ENCODE measurements around the gene BPIFA2. TPM values are rescaled to one million over a fixed set of nuclear protein-coding genes. Genes with fewer than 3 reads are reported as not detected.
"Not testable (repeated sequence)": the region's sequence is repeated elsewhere in the genome, so short reads cannot be mapped to it uniquely, and the experiment has no call there.

Gene BPIFA2, protein sequence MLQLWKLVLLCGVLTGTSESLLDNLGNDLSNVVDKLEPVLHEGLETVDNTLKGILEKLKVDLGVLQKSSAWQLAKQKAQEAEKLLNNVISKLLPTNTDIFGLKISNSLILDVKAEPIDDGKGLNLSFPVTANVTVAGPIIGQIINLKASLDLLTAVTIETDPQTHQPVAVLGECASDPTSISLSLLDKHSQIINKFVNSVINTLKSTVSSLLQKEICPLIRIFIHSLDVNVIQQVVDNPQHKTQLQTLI
- total RNA-seq = not detected

DNA sequence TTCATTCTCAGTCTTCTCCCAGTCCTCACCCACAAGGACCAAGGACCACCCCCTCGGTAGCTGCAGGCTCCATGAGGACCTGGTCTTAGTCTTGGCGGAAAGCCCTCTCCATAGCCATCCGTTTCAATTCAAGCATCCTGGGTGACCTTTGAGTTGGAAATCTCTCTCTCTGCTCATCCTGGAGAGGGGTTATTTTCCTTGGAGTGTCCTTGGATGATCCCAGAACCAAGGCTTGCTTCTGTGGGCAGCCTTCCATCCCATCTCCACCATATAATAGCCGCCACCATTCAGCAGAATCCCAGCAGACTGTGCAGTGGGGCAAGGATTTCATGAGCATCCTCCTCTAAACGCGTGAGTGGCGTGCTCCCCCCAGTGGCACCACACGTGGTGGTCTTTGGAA lies at the start of gene BPIFA2:
TSS of gene BPIFA2 (plus strand) at position 301 of the 400 bp plus-strand sequence. CDS start 987 bp downstream, outside the sequence.
- no peak for DNase-seq

DNA sequence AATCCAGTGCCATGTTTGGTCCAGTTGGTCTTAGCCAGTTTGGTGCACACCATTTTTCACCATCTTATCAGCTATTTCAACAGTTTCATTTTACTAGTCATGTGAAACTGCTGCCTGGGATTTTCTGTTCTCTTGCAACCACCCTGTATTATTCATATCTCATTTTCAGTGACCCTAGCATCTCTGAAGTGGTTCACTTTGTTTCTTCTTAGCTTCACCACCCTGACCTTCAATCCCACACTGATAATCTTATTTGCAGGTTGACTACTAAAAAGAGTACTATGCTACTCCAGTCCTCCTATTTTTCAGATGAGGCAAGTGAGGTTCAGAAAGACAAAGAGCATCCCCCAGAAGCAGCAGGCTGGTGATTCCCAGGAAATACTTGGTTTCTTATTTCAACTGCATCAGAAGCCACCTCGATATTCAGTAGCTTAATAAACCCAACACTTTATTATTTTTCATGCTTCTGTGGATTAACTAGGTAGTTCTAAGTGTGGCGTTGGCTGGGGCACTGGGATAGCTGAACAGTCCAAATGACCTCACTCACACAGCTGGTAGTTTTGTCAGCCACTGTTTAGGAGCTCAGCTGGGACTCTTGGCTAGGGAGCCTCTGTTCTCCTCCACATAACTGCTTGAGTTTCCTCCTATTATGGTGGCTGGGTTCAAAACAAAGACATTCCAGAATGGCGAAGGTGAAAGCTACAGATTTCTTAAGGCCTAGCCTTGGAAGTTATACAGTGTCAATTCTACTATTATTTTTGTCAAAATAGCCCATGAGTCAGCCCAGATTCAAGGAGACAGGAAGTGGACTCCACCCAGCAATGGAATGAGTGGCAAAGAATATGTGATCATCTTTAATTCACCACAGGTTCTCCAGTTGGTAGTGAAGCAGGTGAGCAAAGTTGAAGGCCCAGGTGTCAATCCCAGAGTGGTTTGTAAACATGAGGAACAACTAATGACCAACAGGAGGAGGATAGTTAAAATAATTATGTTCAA lies 47.9 kb upstream of the BPIFA2 start:
- DNase-seq = no peak

DNA sequence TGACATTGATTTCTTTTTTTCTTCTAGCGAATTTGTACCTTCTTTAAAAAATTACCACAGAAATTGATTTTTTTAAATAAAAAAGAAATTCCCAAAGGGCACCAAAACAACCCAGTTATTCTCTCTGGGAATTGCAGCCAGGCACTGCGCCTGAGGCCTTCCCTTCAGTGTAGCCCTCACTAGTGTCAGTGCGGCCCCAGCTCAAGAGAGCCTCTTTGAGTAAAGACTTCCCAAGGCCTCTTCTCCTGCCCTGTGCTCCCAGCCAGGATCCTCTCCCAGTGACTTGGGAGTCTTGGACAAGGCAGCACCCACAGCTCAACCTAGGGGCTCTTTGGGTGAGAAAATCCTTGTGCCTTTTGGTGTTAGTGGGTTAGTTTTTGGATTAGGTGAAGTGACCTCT lies 47.0 kb upstream of the BPIFA2 start:
- DNase-seq = no peak

DNA sequence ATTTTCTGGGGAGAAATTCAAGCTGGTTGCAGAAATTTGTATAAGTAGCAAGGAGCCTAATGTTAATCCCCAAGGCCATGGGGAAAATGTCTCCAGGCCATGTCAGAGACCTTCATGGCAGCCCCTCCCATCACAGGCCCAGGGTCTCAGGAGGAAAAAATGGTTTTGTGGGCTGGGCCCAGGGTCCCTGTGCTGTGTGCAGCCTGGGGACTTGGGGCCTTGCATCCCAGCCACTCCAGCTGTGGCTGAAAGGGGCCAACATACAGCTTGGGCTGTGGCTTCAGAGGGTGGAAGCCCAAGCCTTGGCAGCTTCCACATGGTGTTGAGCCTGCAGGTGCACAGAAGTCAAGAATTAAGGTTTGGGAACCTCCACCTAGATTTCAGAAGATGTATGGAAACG lies 45.7 kb upstream of the BPIFA2 start:
- not testable (repeated sequence) for DNase-seq

DNA sequence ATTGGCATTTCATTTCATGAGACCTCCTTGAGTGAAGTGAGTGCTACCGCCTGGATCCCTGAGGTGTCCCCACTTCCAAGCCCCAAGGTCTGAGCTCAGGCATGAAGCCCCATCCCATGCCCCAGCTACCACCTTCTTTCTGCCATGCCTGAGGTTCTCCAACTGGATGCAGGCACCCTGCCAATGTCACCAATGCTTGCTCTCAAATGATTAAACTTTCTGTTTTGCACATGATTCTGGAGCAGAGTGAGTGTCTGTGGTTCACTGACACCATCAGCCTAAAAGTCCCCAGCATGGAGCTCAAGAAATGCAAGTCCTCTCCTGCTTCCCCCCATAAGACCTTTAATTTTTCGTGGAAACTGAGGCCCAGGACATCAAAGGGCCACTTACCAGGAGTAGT lies 43.7 kb upstream of the BPIFA2 start:
- no peak for DNase-seq

DNA sequence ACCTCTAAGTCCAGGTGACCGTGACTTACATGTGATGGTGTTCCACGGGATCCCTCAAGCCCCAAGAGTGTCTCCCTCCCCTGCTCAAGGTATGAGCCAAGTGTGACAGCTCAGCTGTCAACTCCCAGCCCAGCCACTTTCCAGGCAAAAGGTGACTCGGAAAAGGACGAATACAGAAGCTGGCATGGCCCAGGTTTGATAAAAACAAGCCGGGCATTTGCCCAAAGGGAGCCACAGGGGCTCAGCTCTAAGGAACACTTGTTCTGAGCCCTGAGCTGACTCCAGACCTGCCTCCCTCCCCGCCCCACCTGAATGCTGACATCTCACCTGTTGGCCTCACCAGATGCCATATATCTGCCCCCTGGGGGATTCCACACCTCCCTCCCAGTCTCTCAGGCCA lies 43.0 kb upstream of the BPIFA2 start:
- no peak for DNase-seq

DNA sequence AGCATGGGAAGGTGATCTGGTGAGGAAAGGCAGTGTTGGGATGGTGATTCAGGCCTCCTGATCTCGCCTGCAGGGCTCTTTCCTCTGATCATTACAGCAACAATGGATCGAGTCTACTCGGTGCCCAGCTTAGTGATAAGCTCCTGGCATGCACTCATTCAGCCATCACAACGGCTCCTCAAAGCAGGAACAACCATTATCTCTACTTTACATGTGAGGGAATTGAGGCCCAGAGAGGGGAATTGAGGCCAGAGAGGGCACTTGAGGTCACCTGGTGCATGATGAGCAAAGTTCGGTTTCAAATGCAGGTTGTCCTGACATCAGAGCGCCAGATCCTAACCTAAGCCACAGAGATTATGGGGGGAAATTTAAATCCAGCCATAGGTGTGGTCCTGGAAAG lies 42.0 kb upstream of the BPIFA2 start:
- no peak for DNase-seq

DNA sequence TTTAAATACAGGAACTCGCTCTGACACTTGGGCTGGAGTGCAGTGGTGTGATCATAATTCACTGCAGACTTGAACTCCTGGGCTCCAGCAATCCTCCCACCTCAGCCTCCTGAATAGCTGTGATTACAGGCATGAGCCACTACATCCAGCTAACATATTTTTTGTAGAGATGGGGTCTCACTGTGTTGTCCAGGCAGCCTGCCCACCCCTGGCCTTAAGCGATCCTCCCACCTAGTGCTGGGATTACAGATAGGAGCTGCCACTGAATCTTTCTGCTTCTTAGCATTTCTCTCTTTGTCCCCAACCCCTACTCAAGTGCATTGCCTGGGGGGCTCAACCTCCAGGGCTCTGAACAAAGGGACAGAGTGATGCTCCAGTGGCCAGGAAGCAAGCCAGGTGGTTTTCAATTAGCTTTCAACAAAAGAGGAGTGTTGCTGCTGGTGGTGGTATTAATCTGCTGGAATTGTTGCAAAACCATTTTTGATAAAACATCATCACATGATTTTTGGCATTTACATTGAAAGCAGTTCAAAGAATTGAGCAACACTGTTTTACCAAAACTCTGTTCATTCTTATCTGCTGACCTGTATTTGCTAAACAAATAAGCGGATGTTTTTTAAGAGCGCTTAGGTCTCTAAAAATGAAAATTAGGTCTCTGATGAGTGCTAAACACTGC lies 40.4 kb upstream of the BPIFA2 start:
- DNase-seq = no peak

DNA sequence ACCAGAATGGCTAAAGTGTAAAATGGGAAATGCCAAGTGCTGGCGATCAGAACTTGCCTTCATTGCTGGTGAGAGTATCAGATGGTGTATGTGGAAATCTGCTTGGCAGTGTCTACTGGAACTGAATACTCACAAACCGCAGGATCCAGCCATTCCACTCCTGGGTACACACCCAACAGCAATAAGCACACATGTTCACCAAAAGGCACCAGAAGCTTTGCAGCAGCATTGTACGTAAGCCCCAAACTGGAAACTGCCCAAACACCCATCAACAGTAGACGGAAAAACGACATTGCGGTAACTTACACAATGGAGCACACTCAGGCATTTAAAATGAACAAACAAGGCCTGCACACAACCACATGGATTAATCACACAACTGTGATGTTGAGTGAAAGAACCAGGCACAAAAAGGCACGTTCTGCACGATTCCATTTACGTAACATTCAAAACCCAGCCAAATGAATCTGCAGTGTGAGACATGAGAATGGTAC lies 37.3 kb upstream of the BPIFA2 start:
- no peak for DNase-seq

DNA sequence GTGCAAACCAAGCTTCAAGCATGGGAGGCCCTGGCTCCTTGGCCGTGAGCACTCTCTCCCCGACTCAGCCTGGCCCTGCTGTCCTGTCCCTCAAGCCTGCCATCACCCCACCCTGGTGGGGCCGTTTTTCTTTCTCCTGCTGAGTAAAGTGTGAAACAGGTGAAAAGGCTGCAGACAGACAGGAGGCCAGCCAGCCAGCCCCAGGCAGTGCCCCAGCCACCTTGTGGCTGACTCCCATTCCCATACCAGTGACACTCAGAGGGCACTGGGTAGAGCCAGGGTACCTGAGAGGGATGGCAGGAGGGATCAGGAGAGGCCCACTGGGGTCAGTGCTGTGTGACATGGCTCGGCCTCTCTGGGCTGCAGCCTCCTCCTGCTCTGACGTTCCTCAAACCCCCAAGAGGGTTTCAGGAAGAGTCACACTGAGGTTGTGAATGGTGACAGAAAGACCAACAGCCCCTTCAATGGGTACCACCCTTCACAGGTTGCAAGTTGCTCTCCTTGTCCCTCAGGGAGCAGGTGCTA lies 35.9 kb upstream of the BPIFA2 start:
- DNase-seq = no peak

DNA sequence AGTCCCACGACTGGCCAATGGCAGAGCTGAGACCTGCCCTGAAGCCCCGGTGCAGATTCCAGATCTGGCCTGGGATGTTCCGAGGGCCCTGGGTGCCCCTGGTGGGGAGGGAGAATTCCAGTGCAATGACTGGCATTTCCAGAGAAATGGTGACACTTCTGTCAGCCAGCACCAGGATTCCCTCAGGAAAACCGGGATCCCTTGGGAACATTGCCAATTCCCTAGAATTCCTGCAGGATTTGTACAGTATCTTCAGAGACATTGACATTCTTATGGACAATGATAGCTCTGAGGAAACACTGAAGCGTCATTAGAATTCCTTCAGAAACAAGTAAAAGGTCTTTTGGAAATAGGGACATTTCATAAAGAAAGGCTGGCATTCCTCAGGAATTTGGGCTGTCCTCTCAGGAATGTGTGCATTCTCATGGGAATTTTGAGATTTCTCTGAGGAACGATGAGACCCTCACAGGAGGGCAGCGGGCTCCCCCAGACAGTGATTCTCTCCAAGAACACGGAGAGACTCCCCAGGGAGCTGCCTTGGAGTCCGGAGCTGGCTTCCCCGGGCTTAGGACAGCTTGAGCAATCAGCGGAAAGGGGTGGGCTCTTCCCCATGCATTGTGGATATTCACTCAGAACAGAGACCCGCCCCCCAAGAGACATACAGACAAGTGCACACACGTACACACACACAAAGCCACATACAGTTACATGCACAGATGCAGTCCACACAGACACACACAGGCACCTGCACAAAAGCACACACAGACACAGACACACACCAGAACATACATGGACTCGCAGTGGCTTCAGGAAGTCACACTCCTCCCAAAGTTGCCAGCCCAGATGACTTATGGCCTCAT lies 35.2 kb upstream of the BPIFA2 start:
- no peak for DNase-seq

DNA sequence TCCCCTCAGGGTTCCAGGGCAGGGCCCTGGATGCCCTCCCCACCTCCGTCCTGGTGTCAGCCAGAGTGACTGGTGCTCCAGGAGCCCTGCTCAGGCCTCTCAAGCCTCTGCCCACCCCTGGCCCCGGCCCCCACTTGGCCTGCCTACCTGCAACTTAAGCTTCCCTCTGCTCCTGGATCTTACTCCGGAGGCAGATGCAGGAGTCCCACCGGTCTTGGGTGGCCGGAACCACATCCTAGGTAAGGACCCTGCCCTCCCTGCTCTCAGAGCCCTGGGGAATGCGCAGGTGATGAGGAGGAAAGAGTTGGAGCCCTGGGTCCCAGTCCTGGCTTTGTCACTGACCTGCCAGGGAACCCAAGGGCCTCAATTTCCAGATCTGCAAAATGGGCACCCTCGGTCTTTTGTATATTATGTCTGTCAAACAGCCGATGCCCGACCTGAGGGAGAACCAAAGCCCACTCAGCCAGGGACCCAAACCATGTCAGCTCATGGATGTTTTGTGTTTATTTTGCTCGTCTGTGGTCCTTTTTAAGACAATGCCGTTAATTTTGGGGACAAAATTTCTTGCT lies 34.5 kb upstream of the BPIFA2 start:
- no peak for DNase-seq

DNA sequence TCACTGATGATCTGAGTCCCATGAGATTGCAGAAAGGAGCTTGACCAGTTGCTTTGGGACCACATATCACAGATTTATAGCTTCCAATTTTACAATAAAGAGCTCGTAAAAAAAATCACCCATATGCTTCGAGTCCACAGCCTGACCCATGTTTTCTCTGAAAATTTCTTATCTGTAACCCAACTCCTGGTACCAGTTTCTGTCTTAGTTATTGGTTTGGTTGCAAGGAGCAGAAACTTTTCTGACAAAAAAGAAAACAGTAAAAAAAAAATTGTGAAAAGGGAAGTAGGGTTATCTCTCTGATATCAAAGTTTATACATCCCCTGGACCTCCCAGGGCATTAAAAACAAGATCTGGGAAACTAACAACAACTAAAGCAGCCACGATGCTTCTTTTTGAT lies 30.8 kb upstream of the BPIFA2 start:
- DNase-seq = no peak

DNA sequence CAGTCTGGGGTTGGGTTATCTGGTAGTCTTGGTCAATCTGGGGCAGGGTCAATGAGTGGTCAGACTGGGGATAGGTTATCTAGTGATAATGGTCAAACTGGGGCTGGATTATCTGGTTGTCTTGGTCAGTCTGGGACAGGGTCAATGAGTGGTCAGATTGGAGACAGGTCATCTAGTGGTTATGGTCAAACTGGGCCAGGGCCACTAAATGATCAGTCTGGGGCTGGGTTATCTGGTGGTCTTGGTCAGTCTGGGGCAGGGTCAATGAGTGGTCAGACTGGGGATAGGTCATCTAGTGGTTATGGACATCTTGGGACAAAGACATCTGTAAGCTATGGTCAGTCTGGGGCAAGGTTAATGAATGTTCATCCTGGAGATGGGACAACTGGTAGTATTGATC lies 28.5 kb upstream of the BPIFA2 start:
- no peak for DNase-seq

DNA sequence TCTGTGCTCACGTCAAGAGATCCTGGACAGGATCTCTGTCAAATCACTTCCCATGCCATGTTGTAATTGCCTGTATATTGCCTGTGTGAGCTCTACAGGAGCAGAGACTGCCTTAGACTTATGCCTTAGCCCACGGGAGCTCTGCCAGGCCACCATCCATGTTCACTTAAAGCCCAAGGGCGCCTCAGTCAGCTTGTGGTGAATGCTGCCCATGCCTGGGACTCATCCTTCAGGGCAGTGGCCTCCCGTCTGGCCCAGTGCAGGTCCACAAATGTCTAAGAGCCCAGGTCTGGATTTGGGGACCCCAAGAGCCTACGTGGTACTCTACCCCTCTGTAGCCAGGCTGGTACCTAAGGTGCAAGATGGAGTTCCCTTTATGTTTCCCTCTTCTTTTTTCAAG lies 22.4 kb upstream of the BPIFA2 start:
- no peak for DNase-seq

DNA sequence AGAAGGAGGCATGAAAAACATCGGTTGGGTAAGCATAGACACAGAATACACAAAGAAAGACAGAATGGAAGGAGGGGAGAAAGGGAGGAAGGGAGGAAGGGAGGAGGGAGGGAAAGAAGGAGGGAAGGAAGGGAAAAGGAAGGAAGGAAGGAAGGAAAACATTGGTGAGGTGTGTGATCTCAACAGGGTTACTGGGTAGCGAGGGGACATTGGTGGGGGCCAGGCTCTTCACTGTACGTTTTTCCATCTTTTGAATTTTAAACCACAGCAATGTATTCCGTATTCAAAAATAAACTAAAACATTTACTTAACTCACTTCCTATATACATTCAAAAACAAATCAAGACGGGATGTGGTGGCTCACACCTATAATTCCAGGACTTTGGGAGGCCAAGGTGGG lies 20.7 kb upstream of the BPIFA2 start:
- DNase-seq = no peak

DNA sequence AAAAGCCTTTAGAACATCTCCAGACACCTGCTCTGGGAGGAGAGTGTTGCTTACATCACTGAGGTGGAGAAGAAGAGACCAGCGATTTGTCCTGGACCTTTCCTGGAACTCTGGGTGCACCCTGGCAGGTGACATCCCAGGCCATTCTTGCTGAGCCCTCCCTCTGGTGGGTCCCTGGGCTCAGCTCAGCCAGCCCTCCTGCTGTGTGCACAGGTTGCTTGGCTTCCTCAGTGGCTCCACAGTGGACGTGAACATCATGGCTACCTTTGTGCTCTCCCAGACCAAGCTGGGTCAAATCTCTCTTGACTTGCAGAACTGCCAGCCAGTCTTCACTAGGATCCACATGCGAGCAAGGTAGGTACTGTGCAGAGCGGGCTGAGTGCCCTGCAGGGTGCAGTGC lies 19.9 kb upstream of the BPIFA2 start:
- no peak for DNase-seq

DNA sequence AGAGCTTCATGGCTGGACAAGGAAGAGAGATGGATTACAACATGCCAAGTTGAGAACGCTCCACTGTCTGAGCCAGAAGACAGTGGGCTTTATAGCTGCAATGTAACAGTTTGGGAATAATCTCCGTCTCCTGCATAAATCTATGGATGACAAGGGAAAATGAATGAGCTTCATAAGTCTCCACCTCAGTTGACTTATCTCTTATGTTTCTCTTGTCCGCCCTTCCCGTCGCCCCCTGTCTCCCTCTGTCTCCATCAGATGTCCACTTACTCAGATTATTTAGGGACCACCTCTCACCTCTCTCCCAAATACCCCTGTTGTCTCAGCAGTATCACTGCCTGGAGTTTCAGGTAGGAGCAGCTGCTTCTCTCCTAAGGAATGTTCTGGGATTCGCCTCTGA lies 13.7 kb upstream of the BPIFA2 start:
- DNase-seq = no peak

DNA sequence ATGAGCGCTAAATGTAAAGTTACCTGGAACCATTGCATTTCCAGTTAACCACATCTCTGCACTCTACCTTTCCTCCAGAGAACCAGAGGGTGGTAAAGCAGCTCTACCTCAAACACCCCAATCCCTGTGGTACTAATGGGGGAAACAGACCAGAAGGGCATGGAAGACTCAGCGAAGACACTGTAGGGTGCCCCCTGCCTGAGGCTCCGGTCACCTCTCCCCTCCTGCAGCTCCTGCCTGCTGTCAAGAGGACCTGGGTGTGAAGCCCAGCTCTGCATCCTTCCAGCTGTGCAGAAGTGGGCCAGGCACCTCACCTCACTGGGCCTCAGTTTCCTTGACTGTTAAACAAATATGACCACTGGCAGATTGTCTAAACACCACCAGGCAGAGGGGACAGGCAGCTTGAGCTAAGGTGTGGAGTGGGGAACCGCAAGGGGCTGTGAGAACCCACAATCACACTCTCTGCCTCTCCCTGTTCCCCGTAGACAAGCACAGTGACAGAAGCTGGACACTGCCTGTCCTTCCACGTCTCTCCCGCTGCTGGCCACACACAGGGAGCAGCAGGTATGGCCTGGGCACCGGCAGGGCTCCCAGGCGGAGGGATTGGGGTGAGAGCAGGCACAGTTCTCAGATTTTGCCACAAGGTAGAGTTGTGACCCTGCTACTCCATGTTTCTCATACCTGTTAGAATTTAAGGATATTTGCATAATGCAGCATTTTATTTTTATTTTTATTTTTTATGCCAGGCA lies 9.1 kb upstream of the BPIFA2 start:
- DNase-seq = no peak

DNA sequence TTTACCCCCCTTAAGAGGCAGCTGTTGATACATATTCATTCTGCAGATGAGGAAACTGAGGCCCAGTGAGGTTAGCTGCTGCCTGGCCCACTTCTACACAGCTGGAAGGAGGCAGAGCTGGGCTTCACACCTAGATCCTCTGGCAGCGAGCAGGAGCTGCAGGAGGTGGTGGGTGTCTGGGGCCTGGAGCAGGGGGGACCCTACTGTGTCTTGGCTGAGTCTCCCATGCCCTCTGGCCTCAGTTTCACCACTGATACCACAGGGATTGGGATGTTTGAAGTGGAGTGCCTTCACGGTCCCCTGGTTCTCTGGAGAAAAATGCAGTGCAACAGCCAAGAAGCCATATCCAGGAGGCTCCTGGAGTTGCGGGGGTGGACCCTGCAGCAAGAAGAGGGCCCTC lies 8.2 kb upstream of the BPIFA2 start:
- DNase-seq = no peak

DNA sequence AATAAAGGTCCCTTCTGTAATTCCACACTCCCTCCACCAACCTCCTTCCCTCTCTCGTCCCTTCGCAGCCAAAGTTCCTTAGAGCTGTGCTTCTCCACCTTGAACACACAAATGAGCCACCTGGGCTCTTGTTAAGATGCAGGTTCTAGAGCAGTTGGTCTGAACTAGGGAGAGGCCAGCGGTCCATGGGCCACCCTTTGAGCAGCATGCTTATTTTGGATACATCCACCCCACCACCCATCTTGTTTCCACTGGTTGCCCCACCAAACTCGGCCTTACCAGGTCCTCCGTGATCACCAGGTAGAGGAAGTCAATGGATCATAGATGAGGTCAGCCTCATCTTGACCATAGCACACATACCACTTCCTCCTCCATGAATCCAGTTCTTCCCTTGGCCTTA lies 7.3 kb upstream of the BPIFA2 start:
- DNase-seq = no peak
